ENCODE data around the gene AKR1B15.

GRCh38 chr7:134612197-134612596, 63.3 kb downstream of the AKR1B15 start:
- TF ChIP-seq CTCF (conservative IDR thresholded peaks at IDR 0.05; ENCODE audit: low read depth, low read length) (0 out of 2 replicates have a peak, but pooled peaks have one; percentile 13), EZH2 (IDR thresholded peaks at IDR 0.05; ENCODE audit: borderline replicate concordance, low read depth, low read length, poor library complexity, severe bottlenecking) (no peak)

Data from A673 (cell line).